ENCODE measurements around the gene FLOT2.
"Not testable (repeated sequence)": the region's sequence is repeated elsewhere in the genome, so short reads cannot be mapped to it uniquely, and the experiment has no call there.

The FLOT2 gene

DNA sequence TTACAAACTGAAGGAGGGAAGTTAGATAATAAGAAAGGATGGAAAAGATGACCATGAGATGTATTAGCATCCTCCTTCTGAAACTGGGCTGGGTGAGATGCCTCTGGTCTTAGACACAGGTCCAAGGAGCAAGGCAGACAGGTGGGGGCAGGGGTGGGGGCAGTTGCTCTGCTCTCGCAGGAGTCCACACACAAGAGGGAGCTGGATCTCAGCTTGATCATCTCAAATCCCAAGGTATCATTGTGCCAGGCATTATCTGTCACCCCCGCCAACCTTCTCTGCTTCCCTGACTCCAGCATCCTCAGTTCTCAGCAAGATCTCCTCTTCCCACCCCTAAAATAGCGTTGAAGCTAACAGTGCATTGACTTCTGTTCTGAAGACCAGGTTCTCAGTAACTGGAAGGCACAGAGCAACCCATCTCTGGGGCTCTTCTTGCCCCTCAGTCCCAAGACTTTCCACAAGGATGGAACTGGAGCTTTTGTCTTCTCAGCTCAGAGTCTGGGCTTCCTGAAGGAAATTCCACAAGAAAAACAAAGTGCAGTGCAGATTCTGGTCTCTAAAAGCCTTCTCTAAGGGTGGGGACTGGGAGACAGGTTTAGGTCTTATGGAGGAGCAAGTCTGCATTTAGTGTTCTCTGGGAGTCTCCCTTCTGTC, 1.6 kb downstream of the FLOT2 start:
- Histone ChIP-seq H3K27ac (ENCODE audit: low read length) (peak overlapping the region; percentile 48), H3K9me3 (replicated peaks; ENCODE audit: insufficient read depth, low read length) (no peaks in the 10 kb centered on the region), H3K9ac (ENCODE audit: low read length) (peak overlapping the region; percentile 81; the same call in 1 of the 2 replicates), H3K4me1 (ENCODE audit: low read length) (peaks cover 54% of the 10 kb centered on the region), H3K27me3 (replicated peaks; ENCODE audit: insufficient read depth, low read length) (no peaks in the 10 kb centered on the region), H3K9me2 (replicated peaks; ENCODE audit: insufficient read depth, low read length) (no peaks in the 10 kb centered on the region), H2AFZ (ENCODE audit: low read length) (no peak overlapping the region), H3K4me3 (ENCODE audit: low read length) (peak overlapping the region; percentile 95), H4K20me1 (ENCODE audit: insufficient read depth, low read length) (no peaks in the 10 kb centered on the region), H3K4me2 (ENCODE audit: low read depth, low read length) (peak overlapping the region; percentile 78), H3K79me2 (ENCODE audit: low read length) (peaks cover 71% of the 10 kb centered on the region), H3F3A (ENCODE audit: insufficient read depth, low read length) (peaks cover 45% of the 10 kb centered on the region), H3K36me3 (replicated peaks; ENCODE audit: insufficient read depth, low read length) (no peaks in the 10 kb centered on the region)
- DNase-seq, result no peak
- TF ChIP-seq, protein P1, sequence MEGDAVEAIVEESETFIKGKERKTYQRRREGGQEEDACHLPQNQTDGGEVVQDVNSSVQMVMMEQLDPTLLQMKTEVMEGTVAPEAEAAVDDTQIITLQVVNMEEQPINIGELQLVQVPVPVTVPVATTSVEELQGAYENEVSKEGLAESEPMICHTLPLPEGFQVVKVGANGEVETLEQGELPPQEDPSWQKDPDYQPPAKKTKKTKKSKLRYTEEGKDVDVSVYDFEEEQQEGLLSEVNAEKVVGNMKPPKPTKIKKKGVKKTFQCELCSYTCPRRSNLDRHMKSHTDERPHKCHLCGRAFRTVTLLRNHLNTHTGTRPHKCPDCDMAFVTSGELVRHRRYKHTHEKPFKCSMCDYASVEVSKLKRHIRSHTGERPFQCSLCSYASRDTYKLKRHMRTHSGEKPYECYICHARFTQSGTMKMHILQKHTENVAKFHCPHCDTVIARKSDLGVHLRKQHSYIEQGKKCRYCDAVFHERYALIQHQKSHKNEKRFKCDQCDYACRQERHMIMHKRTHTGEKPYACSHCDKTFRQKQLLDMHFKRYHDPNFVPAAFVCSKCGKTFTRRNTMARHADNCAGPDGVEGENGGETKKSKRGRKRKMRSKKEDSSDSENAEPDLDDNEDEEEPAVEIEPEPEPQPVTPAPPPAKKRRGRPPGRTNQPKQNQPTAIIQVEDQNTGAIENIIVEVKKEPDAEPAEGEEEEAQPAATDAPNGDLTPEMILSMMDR (IDR thresholded peaks at IDR 0.05; ENCODE audit: low read length), result no peak
- no peak for TF ChIP-seq EZH2 (optimal IDR thresholded peaks at IDR 0.05; ENCODE audit: low read depth, low read length)
- TF ChIP-seq EZH2phosphoT487 (IDR thresholded peaks at IDR 0.05; ENCODE audit: low read length), result no peak

- not testable (repeated sequence) for H3K9me3 ChIP-seq (replicated peaks; ENCODE audit: insufficient read depth, low read length); H4K20me1 ChIP-seq (ENCODE audit: insufficient read depth, low read length); H3K9me2 ChIP-seq (replicated peaks; ENCODE audit: insufficient read depth, low read length); H3K36me3 ChIP-seq (replicated peaks; ENCODE audit: insufficient read depth, low read length); H3K27me3 ChIP-seq (replicated peaks; ENCODE audit: insufficient read depth, low read length)
- peak overlapping the region; percentile 37; the same call in 1 of the 2 replicates for H2AFZ ChIP-seq (ENCODE audit: low read length)
- peak overlapping the region; percentile 28 for H3K4me3 ChIP-seq (ENCODE audit: low read length)
- H3F3A ChIP-seq (ENCODE audit: insufficient read depth, low read length), result peaks cover 42% of the 10 kb centered on the region
- peak; percentile 51 for DNase-seq
- H3K27ac ChIP-seq (ENCODE audit: low read length), result peak overlapping the region; percentile 95
- peak overlapping the region; percentile 68 for H3K9ac ChIP-seq (ENCODE audit: low read length)
- H3K4me1 ChIP-seq (ENCODE audit: low read length), result peaks cover 46% of the 10 kb centered on the region
- peaks cover 64% of the 10 kb centered on the region for H3K79me2 ChIP-seq (ENCODE audit: low read length)
- H3K4me2 ChIP-seq (ENCODE audit: low read depth, low read length), result peak overlapping the region; percentile 67
Observed at GRCh38 chr17:28893248-28894183, 4.0 kb downstream of the FLOT2 start.

DNA sequence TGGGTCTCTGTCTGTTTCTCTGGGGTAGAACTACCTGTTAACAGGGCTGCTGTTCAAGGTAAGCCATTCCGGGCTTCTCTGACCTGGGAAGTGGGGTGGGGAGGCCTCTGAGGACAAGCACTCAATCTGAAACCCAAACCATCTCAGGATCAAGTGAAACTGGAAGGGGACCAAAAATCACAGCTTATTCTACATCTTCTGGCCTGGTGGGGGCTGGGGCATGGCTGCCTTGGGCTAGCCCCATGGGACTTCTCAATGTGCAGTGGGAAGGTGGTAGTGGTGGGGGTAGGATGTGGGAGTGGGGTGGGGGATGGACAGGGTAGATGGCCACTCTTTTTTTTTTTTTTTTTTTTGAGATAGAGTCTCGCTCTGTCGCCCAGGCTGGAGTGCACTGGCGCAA, 5.5 kb downstream of the FLOT2 start:
- Histone ChIP-seq H3K79me2 (ENCODE audit: low read length) (peaks cover 49% of the 10 kb centered on the region), H3K27ac (ENCODE audit: low read length) (no peak overlapping the region), H3F3A (ENCODE audit: insufficient read depth, low read length) (peaks cover 42% of the 10 kb centered on the region), H3K36me3 (replicated peaks; ENCODE audit: insufficient read depth, low read length) (no peaks in the 10 kb centered on the region), H3K4me2 (ENCODE audit: low read depth, low read length) (no peak overlapping the region), H3K9me3 (replicated peaks; ENCODE audit: insufficient read depth, low read length) (no peaks in the 10 kb centered on the region), H4K20me1 (ENCODE audit: insufficient read depth, low read length) (no peaks in the 10 kb centered on the region), H3K4me1 (ENCODE audit: low read length) (peaks cover 38% of the 10 kb centered on the region), H3K4me3 (ENCODE audit: low read length) (no peak overlapping the region), H3K9ac (ENCODE audit: low read length) (no peak overlapping the region), H3K27me3 (replicated peaks; ENCODE audit: insufficient read depth, low read length) (no peaks in the 10 kb centered on the region), H2AFZ (ENCODE audit: low read length) (no peak overlapping the region), H3K9me2 (replicated peaks; ENCODE audit: insufficient read depth, low read length) (no peaks in the 10 kb centered on the region)
- TF ChIP-seq EZH2phosphoT487 (IDR thresholded peaks at IDR 0.05; ENCODE audit: low read length) (no peak), EZH2 (optimal IDR thresholded peaks at IDR 0.05; ENCODE audit: low read depth, low read length) (no peak)
- TF ChIP-seq, protein P1 (IDR thresholded peaks at IDR 0.05; ENCODE audit: low read length), result no peak
- no peak for DNase-seq
